ENCODE results near the gene ADORA1.

Gene ADORA1

DNA sequence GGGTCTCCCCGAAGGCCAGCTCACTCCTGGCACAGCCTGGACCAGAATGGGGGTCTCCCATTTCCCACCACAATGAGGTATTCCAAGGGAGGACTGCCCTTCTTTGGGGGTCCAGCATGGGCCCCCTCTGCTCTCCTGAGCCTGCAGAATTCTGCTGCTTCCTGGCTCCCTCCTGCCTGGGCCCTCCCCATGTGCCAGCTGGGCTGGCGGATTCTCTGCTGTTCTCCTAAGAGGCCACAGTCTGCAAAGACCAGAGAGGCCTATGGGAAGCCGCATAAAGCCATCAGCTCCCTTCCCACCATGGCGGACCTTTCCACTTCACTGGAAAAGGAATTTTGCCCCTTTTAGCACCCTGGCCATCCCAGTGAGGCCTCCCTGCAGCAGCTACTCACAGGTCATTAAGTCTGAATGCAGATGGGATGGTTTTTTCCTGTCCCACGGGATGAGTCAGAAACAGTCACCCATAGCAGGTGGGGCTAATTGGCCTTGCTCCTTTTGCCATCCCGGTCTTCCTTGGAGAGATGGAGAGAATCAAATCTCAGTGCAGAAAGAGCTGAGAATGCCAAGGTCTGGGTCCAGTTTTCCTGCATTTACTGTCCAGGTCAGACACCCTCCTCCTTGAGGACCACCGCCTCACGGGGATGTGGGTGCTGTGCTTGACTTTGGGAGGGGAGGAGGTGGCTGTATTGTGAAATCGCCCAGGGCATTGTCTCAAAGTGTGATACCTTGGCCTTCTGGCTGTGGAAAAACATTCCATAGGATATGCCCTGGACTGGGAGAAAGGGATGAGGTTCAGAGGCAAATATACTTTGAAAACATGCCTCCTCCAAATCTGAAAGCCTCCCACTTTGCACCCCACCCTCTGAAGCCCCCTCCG lies 24.9 kb downstream of the ADORA1 start:
- no peaks in the 10 kb centered on the region for H3K27me3 ChIP-seq (ENCODE audit: control insufficient read depth in 1 of 2, insufficient read depth in 2 of 2, low read length in 2 of 2)
- no peaks in the 10 kb centered on the region for H3K9me3 ChIP-seq (ENCODE audit: control insufficient read depth in 2 of 2, low read length in 2 of 2)
- H3K36me3 ChIP-seq (ENCODE audit: control insufficient read depth in 2 of 2, insufficient read depth in 2 of 2, low read length in 2 of 2): no peaks in the 10 kb centered on the region
- H3K4me1 ChIP-seq (ENCODE audit: control insufficient read depth, insufficient read depth, low read length): no peaks in the 10 kb centered on the region
- no peak overlapping the region for H3K9ac ChIP-seq (ENCODE audit: low read length in 2 of 2)
- no peak overlapping the region for H3K27ac ChIP-seq (ENCODE audit: low read length)
- H3K4me3 ChIP-seq (ENCODE audit: low read length in 2 of 2): no peak overlapping the region

DNA sequence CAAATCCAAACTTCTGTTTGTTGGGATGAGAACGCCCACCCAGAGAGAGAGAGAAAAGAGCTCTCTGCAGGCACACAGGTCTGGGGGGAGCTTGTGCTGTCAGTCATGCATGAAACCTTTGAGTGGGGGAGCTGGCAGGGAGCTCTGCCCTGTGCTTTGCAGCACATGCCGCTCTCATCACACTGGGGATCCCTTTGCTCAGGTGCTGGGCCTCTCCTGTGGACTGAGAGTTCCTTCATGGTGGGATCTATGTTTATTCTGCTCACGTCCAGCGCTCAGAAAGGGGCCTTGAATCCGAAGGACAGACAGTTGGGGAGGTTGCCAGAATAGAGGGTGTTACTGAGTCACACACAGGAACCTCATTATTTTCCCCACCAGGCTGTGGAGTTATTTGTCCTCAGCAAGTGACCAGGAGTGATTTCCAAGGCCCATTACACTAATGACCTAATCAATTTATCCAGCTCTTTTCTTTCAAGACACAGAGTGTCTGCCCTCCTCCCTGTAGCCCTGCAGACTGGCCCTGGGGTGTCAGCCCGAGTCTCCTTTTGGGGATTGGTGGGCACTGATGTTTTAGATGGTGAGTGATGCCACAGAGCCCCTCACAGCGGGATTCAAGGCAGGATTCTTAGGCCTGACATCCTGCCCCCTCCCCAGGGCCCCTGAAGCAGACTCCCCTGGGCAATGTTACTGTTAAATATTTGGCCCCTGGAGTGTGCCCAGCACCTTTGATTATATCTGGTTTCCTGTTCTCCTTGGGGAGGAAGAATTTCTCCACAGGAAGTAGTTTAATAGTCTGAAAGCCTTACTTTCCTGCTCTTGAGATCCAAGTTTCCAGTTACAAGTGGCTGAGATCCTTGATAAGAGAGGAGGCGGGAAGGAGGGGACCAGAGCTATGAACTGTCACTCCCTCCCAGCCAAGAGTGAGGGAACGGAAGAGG lies 25.8 kb downstream of the ADORA1 start:
- H3K4me3 ChIP-seq (ENCODE audit: low read length in 2 of 2): no peak overlapping the region
- no peak overlapping the region for H3K27ac ChIP-seq (ENCODE audit: low read length)
- H3K27me3 ChIP-seq (ENCODE audit: control insufficient read depth in 1 of 2, insufficient read depth in 2 of 2, low read length in 2 of 2): no peaks in the 10 kb centered on the region
- no peaks in the 10 kb centered on the region for H3K4me1 ChIP-seq (ENCODE audit: control insufficient read depth, insufficient read depth, low read length)
- no peak overlapping the region for H3K9ac ChIP-seq (ENCODE audit: low read length in 2 of 2)
- no peaks in the 10 kb centered on the region for H3K9me3 ChIP-seq (ENCODE audit: control insufficient read depth in 2 of 2, low read length in 2 of 2)
- H3K36me3 ChIP-seq (ENCODE audit: control insufficient read depth in 2 of 2, insufficient read depth in 2 of 2, low read length in 2 of 2): no peaks in the 10 kb centered on the region

DNA sequence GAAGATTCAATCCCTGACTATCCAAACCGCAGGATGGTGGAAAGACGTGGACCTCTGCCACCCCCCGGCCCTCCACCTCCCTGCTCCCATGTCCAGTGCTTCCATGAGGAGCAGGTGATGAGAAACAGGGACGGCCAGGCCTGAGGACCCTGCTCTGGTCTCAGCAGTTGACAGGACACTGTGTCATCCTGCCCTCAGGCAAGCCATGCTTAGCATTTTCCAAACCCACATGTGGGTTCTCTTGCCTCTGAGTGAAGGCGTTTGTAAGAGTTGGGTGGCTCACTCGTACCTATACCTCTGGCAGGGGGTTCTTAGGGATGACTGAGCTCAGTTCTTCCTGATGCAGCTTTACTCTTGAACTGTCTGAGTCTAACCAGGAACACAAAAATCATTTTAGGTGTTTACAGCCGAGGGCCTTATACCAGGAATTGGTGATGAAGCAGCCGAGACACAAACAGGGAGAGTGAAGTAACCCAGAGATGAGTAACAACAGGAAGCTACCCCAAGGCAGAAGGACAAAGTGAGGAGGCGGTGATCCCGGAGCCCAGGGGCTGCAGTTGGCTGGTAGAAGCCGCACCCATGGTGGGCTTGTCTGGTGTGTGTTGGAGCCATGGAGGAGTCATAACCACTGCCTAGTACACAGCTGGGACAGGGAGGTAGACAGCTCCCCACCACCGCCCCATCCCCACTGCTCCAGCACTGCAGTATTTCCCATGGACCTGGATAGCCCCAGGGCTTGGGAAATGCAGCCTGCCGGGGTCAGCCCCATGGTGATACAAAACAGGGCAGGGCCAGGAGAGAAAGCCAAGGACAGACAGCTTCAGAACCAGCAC lies 26.7 kb downstream of the ADORA1 start:
- no peaks in the 10 kb centered on the region for H3K36me3 ChIP-seq (ENCODE audit: control insufficient read depth in 2 of 2, insufficient read depth in 2 of 2, low read length in 2 of 2)
- H3K4me1 ChIP-seq (ENCODE audit: control insufficient read depth, insufficient read depth, low read length): no peaks in the 10 kb centered on the region
- no peak overlapping the region for H3K4me3 ChIP-seq (ENCODE audit: low read length in 2 of 2)
- no peaks in the 10 kb centered on the region for H3K27me3 ChIP-seq (ENCODE audit: control insufficient read depth in 1 of 2, insufficient read depth in 2 of 2, low read length in 2 of 2)
- H3K9me3 ChIP-seq (ENCODE audit: control insufficient read depth in 2 of 2, low read length in 2 of 2): no peaks in the 10 kb centered on the region
- no peak overlapping the region for H3K27ac ChIP-seq (ENCODE audit: low read length)
- no peak overlapping the region for H3K9ac ChIP-seq (ENCODE audit: low read length in 2 of 2)

DNA sequence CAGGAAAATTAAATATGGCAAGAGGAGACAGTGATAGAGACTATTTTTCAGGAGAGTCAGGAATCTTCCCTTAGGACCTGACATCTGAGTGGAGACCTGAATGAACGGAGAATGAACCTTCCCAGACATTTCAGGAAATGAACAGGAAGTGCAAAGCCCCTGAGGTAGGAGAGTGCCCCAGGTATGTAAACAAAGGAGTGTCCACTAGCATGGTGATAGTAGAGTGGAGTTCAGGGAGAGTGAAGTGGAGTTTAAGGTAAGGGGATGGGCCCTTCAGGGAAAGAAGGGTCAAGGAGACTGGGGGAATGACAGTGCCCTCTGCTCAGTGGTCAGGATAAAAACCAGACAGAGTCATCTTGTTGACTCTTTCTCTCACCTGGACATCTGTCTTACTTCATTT lies 28.8 kb downstream of the ADORA1 start:
- H3K4me3 ChIP-seq (ENCODE audit: low read length in 2 of 2): no peak overlapping the region
- no peak overlapping the region for H3K9ac ChIP-seq (ENCODE audit: low read length in 2 of 2)
- no peaks in the 10 kb centered on the region for H3K9me3 ChIP-seq (ENCODE audit: control insufficient read depth in 2 of 2, low read length in 2 of 2)
- no peak overlapping the region for H3K27ac ChIP-seq (ENCODE audit: low read length)
- H3K27me3 ChIP-seq (ENCODE audit: control insufficient read depth in 1 of 2, insufficient read depth in 2 of 2, low read length in 2 of 2): peaks cover 0 to 2% of the 10 kb centered on the region in 2 donors
- H3K36me3 ChIP-seq (ENCODE audit: control insufficient read depth in 2 of 2, insufficient read depth in 2 of 2, low read length in 2 of 2): no peaks in the 10 kb centered on the region
- H3K4me1 ChIP-seq (ENCODE audit: control insufficient read depth, insufficient read depth, low read length): no peaks in the 10 kb centered on the region

DNA sequence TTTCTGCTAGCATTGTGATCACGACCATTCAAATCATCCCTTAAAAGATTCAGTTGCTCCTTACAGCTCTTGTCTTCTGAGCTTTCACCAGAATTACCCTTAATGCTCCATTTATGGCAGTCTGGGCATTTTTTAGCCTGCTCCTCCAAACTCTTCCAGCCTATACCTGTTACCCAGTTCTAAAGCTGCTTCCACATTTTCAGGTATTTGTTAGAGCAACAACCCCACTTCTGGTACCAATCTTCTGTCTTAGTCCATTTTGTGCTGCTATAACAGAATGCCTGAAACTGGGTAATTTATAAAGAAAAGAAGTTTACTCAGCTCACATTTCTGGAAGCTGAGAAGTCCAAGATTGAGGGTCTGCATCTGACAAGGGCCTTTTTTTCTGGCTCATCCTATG lies 30.9 kb downstream of the ADORA1 start:
- Histone ChIP-seq H3K9ac (ENCODE audit: low read length in 2 of 2) (no peak overlapping the region), H3K4me1 (ENCODE audit: control insufficient read depth, insufficient read depth, low read length) (no peaks in the 10 kb centered on the region), H3K9me3 (ENCODE audit: control insufficient read depth in 2 of 2, low read length in 2 of 2) (no peaks in the 10 kb centered on the region), H3K27ac (ENCODE audit: low read length) (no peak overlapping the region), H3K27me3 (ENCODE audit: control insufficient read depth in 1 of 2, insufficient read depth in 2 of 2, low read length in 2 of 2) (peaks cover 3 to 4% of the 10 kb centered on the region in 2 donors), H3K4me3 (ENCODE audit: low read length in 2 of 2) (no peak overlapping the region), H3K36me3 (ENCODE audit: control insufficient read depth in 2 of 2, insufficient read depth in 2 of 2, low read length in 2 of 2) (no peaks in the 10 kb centered on the region)

DNA sequence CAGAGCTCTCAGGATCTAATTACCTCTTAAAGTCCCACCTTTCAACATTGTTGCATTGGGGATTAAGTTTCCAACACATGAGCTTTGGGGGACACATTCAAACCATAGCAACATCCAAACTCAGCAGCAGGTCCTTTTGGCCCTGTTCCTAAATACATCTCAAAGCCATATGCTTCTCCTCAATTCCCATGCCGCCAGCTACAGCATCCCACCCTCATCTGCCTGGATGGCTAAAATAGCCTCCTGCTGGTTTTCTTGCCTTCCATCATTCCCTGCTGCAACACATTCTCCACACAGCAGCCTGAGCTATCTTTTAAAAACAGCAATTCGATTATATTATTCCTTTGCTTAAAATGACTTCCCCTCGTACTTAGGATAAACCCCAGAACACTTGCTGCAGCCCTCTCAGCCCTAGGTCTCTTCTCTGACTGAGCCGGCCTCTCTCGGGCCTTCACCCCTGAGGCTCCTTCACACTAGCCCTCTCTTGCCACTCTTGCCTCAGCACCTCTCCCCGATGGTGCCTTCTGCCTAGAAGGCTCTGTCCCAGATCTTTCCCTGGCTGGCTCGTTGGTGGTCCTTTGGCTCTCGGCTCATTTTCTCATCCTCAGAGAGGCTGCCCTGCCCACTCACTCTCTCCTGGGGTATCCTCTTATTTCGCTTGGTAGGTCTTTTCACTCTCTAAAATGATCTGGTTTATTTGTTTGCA lies 31.6 kb downstream of the ADORA1 start:
- no peak overlapping the region for H3K9ac ChIP-seq (ENCODE audit: low read length in 2 of 2)
- H3K27ac ChIP-seq (ENCODE audit: low read length): no peak overlapping the region
- no peaks in the 10 kb centered on the region for H3K4me1 ChIP-seq (ENCODE audit: control insufficient read depth, insufficient read depth, low read length)

DNA sequence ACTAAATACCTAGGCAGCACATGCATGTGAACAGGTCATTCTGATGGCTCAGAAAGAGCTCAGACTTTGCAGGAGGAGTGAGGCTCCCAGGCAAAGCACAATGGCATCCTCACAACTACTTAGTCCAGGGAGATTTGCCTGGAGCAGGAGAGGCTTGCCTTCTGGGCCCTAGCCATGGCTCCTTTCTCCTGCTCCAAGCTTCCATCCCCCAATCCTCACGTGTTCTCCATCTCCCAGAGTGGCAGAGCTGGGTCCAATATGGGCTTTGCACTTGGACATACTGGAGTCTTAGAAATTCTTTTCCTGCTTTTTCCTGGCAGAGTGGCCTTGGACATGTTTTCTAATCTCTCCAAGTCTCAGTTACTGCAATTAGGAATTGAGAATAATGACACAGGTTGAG lies 32.3 kb downstream of the ADORA1 start:
- Histone ChIP-seq H3K9ac (ENCODE audit: low read length in 2 of 2) (no peak overlapping the region), H3K9me3 (ENCODE audit: control insufficient read depth in 2 of 2, low read length in 2 of 2) (no peaks in the 10 kb centered on the region), H3K4me1 (ENCODE audit: control insufficient read depth, insufficient read depth, low read length) (no peaks in the 10 kb centered on the region), H3K27ac (ENCODE audit: low read length) (no peak overlapping the region), H3K27me3 (ENCODE audit: control insufficient read depth in 1 of 2, insufficient read depth in 2 of 2, low read length in 2 of 2) (peaks cover 3 to 7% of the 10 kb centered on the region in 2 donors), H3K4me3 (ENCODE audit: low read length in 2 of 2) (no peak overlapping the region), H3K36me3 (ENCODE audit: control insufficient read depth in 2 of 2, insufficient read depth in 2 of 2, low read length in 2 of 2) (no peaks in the 10 kb centered on the region)

More for the DNA sequence above, 31.6 kb downstream of the ADORA1 start:
- no peaks in the 10 kb centered on the region for H3K36me3 ChIP-seq (ENCODE audit: control insufficient read depth in 2 of 2, insufficient read depth in 2 of 2, low read length in 2 of 2)
- no peaks in the 10 kb centered on the region for H3K9me3 ChIP-seq (ENCODE audit: control insufficient read depth in 2 of 2, low read length in 2 of 2)
- no peak overlapping the region for H3K4me3 ChIP-seq (ENCODE audit: low read length in 2 of 2)
- H3K27me3 ChIP-seq (ENCODE audit: control insufficient read depth in 1 of 2, insufficient read depth in 2 of 2, low read length in 2 of 2): peaks cover 3 to 7% of the 10 kb centered on the region in 2 donors

DNA sequence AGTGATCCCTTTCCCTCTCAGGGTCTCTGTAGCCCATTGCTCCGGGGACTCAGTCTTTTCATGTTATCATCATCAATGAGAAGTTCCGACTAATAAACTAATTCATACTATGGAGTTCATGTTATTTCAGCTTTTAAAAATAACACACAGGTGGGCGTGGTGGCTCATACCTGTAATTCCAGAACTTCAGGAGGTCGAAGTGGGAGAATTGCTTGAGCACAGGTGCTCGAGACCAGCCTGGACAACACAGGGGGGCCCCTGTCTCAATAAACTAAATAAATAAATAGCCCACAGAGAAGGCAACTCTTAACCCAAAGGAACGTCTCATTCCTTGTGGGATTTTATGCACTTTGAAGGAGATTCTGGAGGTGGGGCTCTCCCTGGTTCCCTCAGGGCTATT lies 33.6 kb downstream of the ADORA1 start:
- Histone ChIP-seq H3K9ac (ENCODE audit: low read length in 2 of 2) (no peak overlapping the region), H3K27ac (ENCODE audit: low read length) (no peak overlapping the region), H3K9me3 (ENCODE audit: control insufficient read depth in 2 of 2, low read length in 2 of 2) (no peaks in the 10 kb centered on the region), H3K27me3 (ENCODE audit: control insufficient read depth in 1 of 2, insufficient read depth in 2 of 2, low read length in 2 of 2) (peaks cover 3 to 7% of the 10 kb centered on the region in 2 donors), H3K4me1 (ENCODE audit: control insufficient read depth, insufficient read depth, low read length) (no peaks in the 10 kb centered on the region), H3K36me3 (ENCODE audit: control insufficient read depth in 2 of 2, insufficient read depth in 2 of 2, low read length in 2 of 2) (no peaks in the 10 kb centered on the region), H3K4me3 (ENCODE audit: low read length in 2 of 2) (no peak overlapping the region)

DNA sequence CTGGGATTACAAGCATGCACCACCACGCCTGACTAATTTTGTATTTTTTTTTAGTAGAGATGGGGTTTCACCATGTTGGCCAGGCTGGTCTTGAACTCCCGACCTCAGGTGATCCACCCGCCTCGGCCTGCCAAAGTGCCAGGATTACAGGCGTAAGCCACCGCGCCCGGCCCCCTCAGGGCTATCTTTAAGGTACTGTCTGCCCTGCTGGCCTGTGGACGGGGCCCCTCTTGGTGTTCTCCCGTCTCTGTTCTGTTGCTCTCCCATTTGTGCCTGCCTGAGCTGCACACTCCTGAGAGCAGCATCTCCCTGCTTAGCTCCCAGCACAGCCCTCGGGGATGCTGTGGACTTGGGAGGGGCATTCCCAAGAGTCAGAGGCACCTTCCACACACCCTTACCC lies 34.2 kb downstream of the ADORA1 start:
- no peaks in the 10 kb centered on the region for H3K4me1 ChIP-seq (ENCODE audit: control insufficient read depth, insufficient read depth, low read length)
- H3K27ac ChIP-seq (ENCODE audit: low read length): no peak overlapping the region
- no peak overlapping the region for H3K4me3 ChIP-seq (ENCODE audit: low read length in 2 of 2)
- H3K9ac ChIP-seq (ENCODE audit: low read length in 2 of 2): no peak overlapping the region
- H3K27me3 ChIP-seq (ENCODE audit: control insufficient read depth in 1 of 2, insufficient read depth in 2 of 2, low read length in 2 of 2): peaks cover 3 to 7% of the 10 kb centered on the region in 2 donors
- no peaks in the 10 kb centered on the region for H3K36me3 ChIP-seq (ENCODE audit: control insufficient read depth in 2 of 2, insufficient read depth in 2 of 2, low read length in 2 of 2)
- H3K9me3 ChIP-seq (ENCODE audit: control insufficient read depth in 2 of 2, low read length in 2 of 2): no peaks in the 10 kb centered on the region

DNA sequence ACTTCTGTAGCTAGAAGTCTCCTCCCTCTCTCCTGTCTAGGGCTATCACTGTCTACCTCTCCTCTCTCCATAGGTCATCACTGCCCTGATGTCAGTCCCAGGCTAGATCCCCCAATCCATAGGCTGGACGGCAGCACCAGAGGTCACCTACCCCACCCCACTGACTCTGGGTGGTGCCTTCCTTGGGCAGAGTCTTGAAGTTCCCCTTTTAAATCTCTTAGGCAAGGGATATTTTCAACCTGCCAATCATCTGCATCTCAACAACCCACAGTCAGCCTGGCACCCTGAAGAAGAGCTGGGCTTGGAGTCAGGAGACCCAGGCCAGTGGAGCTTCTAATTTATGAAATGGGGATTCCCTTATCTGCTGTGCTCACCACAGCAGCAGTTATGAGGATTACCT lies 34.9 kb downstream of the ADORA1 start:
- Histone ChIP-seq H3K4me3 (ENCODE audit: low read length in 2 of 2) (no peak overlapping the region), H3K9ac (ENCODE audit: low read length in 2 of 2) (no peak overlapping the region), H3K36me3 (ENCODE audit: control insufficient read depth in 2 of 2, insufficient read depth in 2 of 2, low read length in 2 of 2) (no peaks in the 10 kb centered on the region), H3K27me3 (ENCODE audit: control insufficient read depth in 1 of 2, insufficient read depth in 2 of 2, low read length in 2 of 2) (peaks cover 3 to 7% of the 10 kb centered on the region in 2 donors), H3K4me1 (ENCODE audit: control insufficient read depth, insufficient read depth, low read length) (no peaks in the 10 kb centered on the region), H3K27ac (ENCODE audit: low read length) (no peak overlapping the region), H3K9me3 (ENCODE audit: control insufficient read depth in 2 of 2, low read length in 2 of 2) (no peaks in the 10 kb centered on the region)

Measured in stomach smooth muscle (tissue), 2 donors.